AG04450 (cell line): ENCODE results near the gene GIPC3. TPM values are rescaled to one million over a fixed set of nuclear protein-coding genes. Genes with fewer than 3 reads are reported as not detected.

Source experiments
- CTCF ChIA-PET: fragments of 300-600, 350-600 bp; formaldehyde crosslinking; extraction: SDS; loops from one replicate; lab custom pipeline; 2022; ENCODE audit warnings: antibody characterized with exemption, inconsistent platforms; lab: Charles Lee
- POLR2A ChIA-PET: fragments of 350-600 bp; formaldehyde crosslinking; extraction: SDS; loops from one replicate; lab custom pipeline; 2021; ENCODE audit warnings: antibody characterized with exemption, inconsistent platforms; lab: Yijun Ruan, JAX
- DNase-seq: peaks from one replicate; pipeline ENCODE4 v3.0.0-alpha.2; 2011; ENCODE audit warnings: low read depth, low spot score
- H3K27ac ChIP-seq: one replicate; pipeline ENCODE4 v1.5.1; 2012; ENCODE audit warnings: low read depth, low read length, control low read depth
- H3K27me3 ChIP-seq: one replicate; pipeline ENCODE4 v1.6.0; 2012; ENCODE audit warnings: low read length; ENCODE audit not compliant: control insufficient read depth, insufficient read depth
- H3K4me3 ChIP-seq: 2 replicates; pipeline ENCODE4 v1.5.1; 2011; ENCODE audit warnings: mild to moderate bottlenecking, low read depth, low read length, control low read depth
- H3K9me3 ChIP-seq: 2 replicates; pipeline ENCODE4 v1.5.1; 2012; ENCODE audit warnings: low read length; ENCODE audit not compliant: control insufficient read depth, insufficient read depth
- CTCF ChIP-seq: IDR thresholded peaks from 2 replicates; pipeline ENCODE4 v1.5.1; 2011; ENCODE audit warnings: low read depth, low read length, control low read depth, inconsistent platforms
- polyA plus RNA-seq: library from polyadenylated mRNA; depleted of rRNA; stranded (reverse); fragments of >200 nt; gene quantifications from 2 replicates; pipeline ENCODE4 v1.2.3, GENCODE V29; 2011

The GIPC3 gene
- polyA plus RNA-seq, 1 experiment, result 0.30 TPM

- no peaks in the 10 kb centered on the region for H3K27me3 ChIP-seq
- ChIA-PET CTCF (no interaction called here), POLR2A (interaction anchor here (0.7 kb wide), 1 partner anchor 56 kb away, joined by 5 read pairs; no protein-coding TSS in a partner anchor)
- TF ChIP-seq CTCF, result no peak
- H3K27ac ChIP-seq, result no peak overlapping the region
- peaks cover 10% of the 10 kb centered on the region; the same call in 1 of the 2 replicates for H3K9me3 ChIP-seq
- no peak for DNase-seq
- H3K4me3 ChIP-seq, result no peak overlapping the region
These were observed 15.7 kb downstream of the GIPC3 start for GRCh38 chr19:3601021-3601420.

GRCh38 chr19:3603121-3603811 lies 18.0 kb downstream of the GIPC3 start:
- Histone ChIP-seq H3K27ac (no peak overlapping the region), H3K9me3 (peaks cover 10% of the 10 kb centered on the region; the same call in 1 of the 2 replicates), H3K4me3 (no peak overlapping the region), H3K27me3 (no peaks in the 10 kb centered on the region)
- CTCF ChIA-PET, result no interaction called here
- TF ChIP-seq CTCF, result no peak
- POLR2A ChIA-PET, result no interaction called here
- no peak for DNase-seq

- H3K9me3 ChIP-seq, result peaks cover 10% of the 10 kb centered on the region; the same call in 1 of the 2 replicates
- ChIA-PET CTCF (no interaction called here), POLR2A (no interaction called here)
- no peak for TF ChIP-seq CTCF
- no peak overlapping the region for H3K4me3 ChIP-seq
- no peak for DNase-seq
- H3K27me3 ChIP-seq, result no peaks in the 10 kb centered on the region
- H3K27ac ChIP-seq, result no peak overlapping the region
These were observed 19.1 kb downstream of the GIPC3 start for GRCh38 chr19:3604227-3604986.

GRCh38 chr19:3604987-3605343 lies 19.7 kb downstream of the GIPC3 start:
- no peak for DNase-seq
- TF ChIP-seq CTCF, result no peak
- Histone ChIP-seq H3K27ac (no peak overlapping the region), H3K4me3 (no peak overlapping the region), H3K9me3 (peaks cover 11% of the 10 kb centered on the region; the same call in 1 of the 2 replicates), H3K27me3 (no peaks in the 10 kb centered on the region)
- CTCF ChIA-PET, result no interaction called here
- POLR2A ChIA-PET, result no interaction called here

GRCh38 chr19:3605361-3605760 lies 20.1 kb downstream of the GIPC3 start:
- peaks cover 12% of the 10 kb centered on the region; the same call in 1 of the 2 replicates for H3K9me3 ChIP-seq
- H3K27me3 ChIP-seq, result no peaks in the 10 kb centered on the region
- no peak for DNase-seq
- TF ChIP-seq CTCF, result no peak
- H3K27ac ChIP-seq, result no peak overlapping the region
- ChIA-PET CTCF (no interaction called here), POLR2A (no interaction called here)
- no peak overlapping the region for H3K4me3 ChIP-seq
